Stimulated activated memory B cell treated with anti-CD40 and anti-IgM and Interleukin-4, amounts not matched to agents 10 μg/mL and 1 μg/mL and 100 μg/mL, for 72 hours (primary cell): Measurements from ENCODE around the gene SNF8.
A peak's percentile ranks its signal among the peaks of the same experiment; 100 is the strongest.

ENCODE experiments used
- ATAC-seq: fragments of 150-1000 bp; cut with Tn5 transposase; 2 replicates; pipeline ENCODE4 v1.10.0; 2021
- H3K27ac Mint-ChIP-seq: one replicate; pipeline ENCODE4 v1.8.0; 2022; ENCODE audit warnings: mild to moderate bottlenecking, mixed read lengths
- H3K27me3 Mint-ChIP-seq: one replicate; pipeline ENCODE4 v1.8.0; 2022; ENCODE audit warnings: mixed read lengths
- H3K36me3 Mint-ChIP-seq: one replicate; pipeline ENCODE4 v1.8.0; 2022; ENCODE audit warnings: mixed read lengths
- H3K4me1 Mint-ChIP-seq: one replicate; pipeline ENCODE4 v1.8.0; 2022; ENCODE audit warnings: mixed read lengths
- H3K4me3 Mint-ChIP-seq: one replicate; pipeline ENCODE4 v1.8.0; 2022; ENCODE audit warnings: mild to moderate bottlenecking, moderate library complexity, mixed read lengths
- H3K9me3 Mint-ChIP-seq: one replicate; pipeline ENCODE4 v1.8.0; 2022; ENCODE audit warnings: mixed read lengths

Gene SNF8

GRCh38 chr17:48909783-48910182 is 34.9 kb downstream of the SNF8 start:
- no peaks in the 10 kb centered on the region for H3K27me3 Mint-ChIP-seq
- ATAC-seq, result no peak

DNA sequence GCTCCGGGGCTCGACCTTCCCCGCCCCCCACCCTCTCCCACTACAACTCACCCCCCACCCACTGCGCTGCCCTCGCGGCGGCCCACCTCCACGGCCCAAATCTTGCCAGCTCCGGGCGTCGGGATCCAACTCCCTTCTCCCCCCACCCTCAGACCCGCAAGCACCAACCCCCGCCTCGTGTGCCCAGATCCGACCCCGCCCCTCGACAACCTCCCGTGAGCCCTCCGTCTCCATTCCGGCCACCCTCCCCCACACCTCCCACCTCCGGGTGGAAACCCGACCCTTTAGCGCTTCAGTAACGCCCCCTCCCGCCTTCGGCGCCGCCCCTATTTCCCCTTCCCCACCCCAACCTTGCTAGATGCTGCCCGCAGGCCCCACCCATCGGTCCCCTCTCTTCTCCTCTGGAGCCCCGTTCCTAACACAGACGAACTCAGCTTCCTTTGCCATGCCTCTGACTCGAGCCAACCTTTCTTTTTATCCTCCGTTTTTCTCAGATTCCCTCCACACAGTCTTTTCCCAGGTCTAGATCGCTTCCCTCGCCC is 35.7 kb downstream of the SNF8 start:
- peaks cover 47% of the 10 kb centered on the region for H3K36me3 Mint-ChIP-seq

More at GRCh38 chr17:48909783-48910182, 34.9 kb downstream of the SNF8 start:
- Mint-ChIP-seq H3K4me3 (peak overlapping the region; percentile 93), H3K9me3 (no peaks in the 10 kb centered on the region), H3K36me3 (peaks cover 54% of the 10 kb centered on the region), H3K4me1 (peaks cover 66% of the 10 kb centered on the region), H3K27ac (peak overlapping the region; percentile 94)

DNA sequence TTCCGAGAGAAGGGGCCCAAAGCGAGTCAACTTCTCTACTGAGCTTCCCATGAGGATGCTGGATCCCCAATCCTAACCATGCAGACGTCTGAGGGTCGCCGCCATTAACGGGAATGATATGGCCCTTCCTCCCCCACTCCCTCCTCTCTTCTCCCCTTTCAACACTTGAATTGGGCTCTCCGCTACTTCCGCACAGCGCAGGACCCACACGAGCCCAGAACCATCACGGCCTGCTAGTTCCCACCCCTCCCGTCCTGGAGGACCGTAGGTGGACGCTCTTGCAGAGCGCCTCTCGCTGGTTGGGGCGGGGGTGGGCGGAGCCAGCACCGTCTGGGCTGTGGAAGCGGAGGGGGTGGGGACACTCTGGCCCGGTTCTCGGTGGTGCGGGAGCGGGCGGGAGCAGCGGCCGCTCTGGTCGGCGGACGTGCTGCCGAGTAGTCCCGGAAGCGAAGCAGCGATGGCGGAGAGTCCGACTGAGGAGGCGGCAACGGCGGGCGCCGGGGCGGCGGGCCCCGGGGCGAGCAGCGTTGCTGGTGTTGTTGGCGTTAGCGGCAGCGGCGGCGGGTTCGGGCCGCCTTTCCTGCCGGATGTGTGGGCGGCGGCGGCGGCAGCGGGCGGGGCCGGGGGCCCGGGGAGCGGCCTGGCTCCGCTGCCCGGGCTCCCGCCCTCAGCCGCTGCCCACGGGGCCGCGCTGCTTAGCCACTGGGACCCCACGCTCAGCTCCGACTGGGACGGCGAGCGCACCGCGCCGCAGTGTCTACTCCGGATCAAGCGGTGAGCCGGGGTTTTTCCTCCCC is 36.4 kb downstream of the SNF8 start, which contains the start of gene UBE2Z:
UBE2Z (plus strand) TSS at position 361 of the 797 bp plus-strand sequence; CDS start at position 458, 97 bp downstream.
- ATAC-seq, result peak; percentile 95
- no peaks in the 10 kb centered on the region for H3K27me3 Mint-ChIP-seq
- peaks cover 50% of the 10 kb centered on the region for H3K4me1 Mint-ChIP-seq
- peak within 1 kb of the TSS; percentile 94 for H3K27ac Mint-ChIP-seq
- H3K9me3 Mint-ChIP-seq, result no peaks in the 10 kb centered on the region
- H3K4me3 Mint-ChIP-seq, result peak within 1 kb of the TSS; percentile 93
- H3K36me3 Mint-ChIP-seq, result peaks cover 40% of the 10 kb centered on the region

More for the DNA sequence above, 35.7 kb downstream of the SNF8 start:
- Mint-ChIP-seq H3K4me3 (peak overlapping the region; percentile 93), H3K4me1 (peaks cover 57% of the 10 kb centered on the region), H3K27ac (peak overlapping the region; percentile 94), H3K27me3 (no peaks in the 10 kb centered on the region), H3K9me3 (no peaks in the 10 kb centered on the region)
- ATAC-seq, result peak; percentile 80

GRCh38 chr17:48907713-48908046 is 37.0 kb downstream of the SNF8 start:
- peak overlapping the region; percentile 94 for H3K27ac Mint-ChIP-seq
- H3K4me3 Mint-ChIP-seq, result peak overlapping the region; percentile 87
- H3K4me1 Mint-ChIP-seq, result peaks cover 48% of the 10 kb centered on the region
- H3K9me3 Mint-ChIP-seq, result no peaks in the 10 kb centered on the region
- peaks cover 35% of the 10 kb centered on the region for H3K36me3 Mint-ChIP-seq
- no peaks in the 10 kb centered on the region for H3K27me3 Mint-ChIP-seq
- ATAC-seq, result no peak

DNA sequence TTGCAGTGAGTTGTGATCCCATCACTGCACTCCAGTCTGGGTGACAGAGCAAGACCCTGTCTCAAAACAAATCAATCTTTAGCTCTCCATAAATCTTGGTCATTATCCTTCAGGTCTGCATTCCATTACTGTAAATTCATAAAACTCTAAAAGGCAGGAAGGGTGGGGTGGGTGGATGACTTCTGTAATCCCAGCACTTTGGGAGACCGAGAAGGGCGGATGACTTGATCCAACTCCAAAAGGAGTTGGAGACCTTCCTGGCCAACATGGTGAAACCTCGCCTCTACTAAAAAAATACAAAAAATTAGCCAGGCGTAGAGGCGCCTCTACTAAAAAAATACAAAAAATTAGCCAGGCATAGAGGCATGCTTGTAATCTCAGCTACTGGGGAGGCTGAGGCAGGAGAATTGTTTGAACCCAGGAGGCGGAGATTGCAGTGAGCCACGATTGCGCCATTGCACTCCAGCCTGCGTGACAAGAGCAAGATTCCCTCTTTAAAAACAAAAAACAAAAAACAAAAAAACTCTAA is 38.6 kb downstream of the SNF8 start:
- Mint-ChIP-seq H3K27ac (no peak overlapping the region), H3K4me3 (no peak overlapping the region)
- ATAC-seq, result no peak

GRCh38 chr17:48904428-48904827 is 40.2 kb downstream of the SNF8 start:
- H3K27me3 Mint-ChIP-seq, result no peaks in the 10 kb centered on the region
- no peak overlapping the region for H3K4me3 Mint-ChIP-seq
- no peak for ATAC-seq
- no peak overlapping the region for H3K27ac Mint-ChIP-seq
- no peaks in the 10 kb centered on the region for H3K9me3 Mint-ChIP-seq
- H3K36me3 Mint-ChIP-seq, result peaks cover 6% of the 10 kb centered on the region
- H3K4me1 Mint-ChIP-seq, result peaks cover 16% of the 10 kb centered on the region

More for the DNA sequence above, 38.6 kb downstream of the SNF8 start:
- peaks cover 32% of the 10 kb centered on the region for H3K4me1 Mint-ChIP-seq
- no peaks in the 10 kb centered on the region for H3K27me3 Mint-ChIP-seq
- H3K9me3 Mint-ChIP-seq, result no peaks in the 10 kb centered on the region
- H3K36me3 Mint-ChIP-seq, result peaks cover 21% of the 10 kb centered on the region

DNA sequence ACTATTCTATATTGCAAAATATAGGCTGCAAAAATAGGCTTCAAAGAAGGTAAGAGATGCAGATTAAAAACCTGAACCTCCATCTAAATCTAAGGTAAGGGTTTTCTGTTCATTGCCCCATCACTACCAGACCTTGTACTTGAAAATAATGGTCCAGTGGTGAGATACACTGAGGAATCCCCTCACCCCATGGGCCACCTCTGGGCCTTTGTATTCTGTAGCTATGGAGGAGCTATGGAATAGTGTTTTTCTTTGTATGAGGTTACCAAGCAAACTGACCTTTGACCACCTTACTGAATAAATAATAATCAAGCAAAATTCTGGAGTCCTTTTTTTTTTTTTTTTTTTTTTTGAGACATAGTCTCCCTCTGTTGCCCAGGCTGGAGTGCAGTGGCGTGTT is 41.2 kb downstream of the SNF8 start:
- H3K4me1 Mint-ChIP-seq, result peaks cover 10% of the 10 kb centered on the region
- H3K27ac Mint-ChIP-seq, result no peak overlapping the region
- no peaks in the 10 kb centered on the region for H3K27me3 Mint-ChIP-seq
- ATAC-seq, result no peak
- H3K36me3 Mint-ChIP-seq, result peaks cover under 1% of the 10 kb centered on the region
- no peak overlapping the region for H3K4me3 Mint-ChIP-seq
- no peaks in the 10 kb centered on the region for H3K9me3 Mint-ChIP-seq

DNA sequence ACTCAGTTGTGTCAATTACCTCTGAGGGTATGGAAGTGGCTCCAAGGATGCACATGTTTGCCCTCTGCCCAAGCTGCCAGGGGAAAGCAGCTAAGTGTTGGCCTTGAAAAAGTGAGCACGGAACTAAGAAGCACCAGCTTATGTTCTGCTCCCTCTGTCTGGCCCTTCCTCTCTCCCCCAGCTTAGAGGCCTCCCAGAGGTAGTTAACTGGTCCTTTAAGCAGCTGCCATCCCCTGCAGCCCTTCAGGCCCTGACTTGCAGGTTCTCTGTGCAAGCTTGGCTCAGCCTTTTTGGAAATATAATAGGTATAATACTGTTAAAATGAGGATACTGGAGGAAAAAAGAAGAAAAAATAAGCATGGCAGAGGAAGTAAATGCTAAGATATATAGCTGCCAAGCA is 43.4 kb downstream of the SNF8 start:
- H3K27ac Mint-ChIP-seq, result no peak overlapping the region
- H3K36me3 Mint-ChIP-seq, result peaks cover 13% of the 10 kb centered on the region
- no peaks in the 10 kb centered on the region for H3K4me1 Mint-ChIP-seq
- no peak for ATAC-seq
- H3K9me3 Mint-ChIP-seq, result no peaks in the 10 kb centered on the region
- no peak overlapping the region for H3K4me3 Mint-ChIP-seq
- H3K27me3 Mint-ChIP-seq, result no peaks in the 10 kb centered on the region

GRCh38 chr17:48894886-48895285 is 49.8 kb downstream of the SNF8 start:
- Mint-ChIP-seq H3K4me3 (no peak overlapping the region), H3K9me3 (no peaks in the 10 kb centered on the region), H3K27ac (no peak overlapping the region), H3K36me3 (peaks cover 26% of the 10 kb centered on the region), H3K27me3 (no peaks in the 10 kb centered on the region), H3K4me1 (peaks cover 19% of the 10 kb centered on the region)
- ATAC-seq, result no peak

DNA sequence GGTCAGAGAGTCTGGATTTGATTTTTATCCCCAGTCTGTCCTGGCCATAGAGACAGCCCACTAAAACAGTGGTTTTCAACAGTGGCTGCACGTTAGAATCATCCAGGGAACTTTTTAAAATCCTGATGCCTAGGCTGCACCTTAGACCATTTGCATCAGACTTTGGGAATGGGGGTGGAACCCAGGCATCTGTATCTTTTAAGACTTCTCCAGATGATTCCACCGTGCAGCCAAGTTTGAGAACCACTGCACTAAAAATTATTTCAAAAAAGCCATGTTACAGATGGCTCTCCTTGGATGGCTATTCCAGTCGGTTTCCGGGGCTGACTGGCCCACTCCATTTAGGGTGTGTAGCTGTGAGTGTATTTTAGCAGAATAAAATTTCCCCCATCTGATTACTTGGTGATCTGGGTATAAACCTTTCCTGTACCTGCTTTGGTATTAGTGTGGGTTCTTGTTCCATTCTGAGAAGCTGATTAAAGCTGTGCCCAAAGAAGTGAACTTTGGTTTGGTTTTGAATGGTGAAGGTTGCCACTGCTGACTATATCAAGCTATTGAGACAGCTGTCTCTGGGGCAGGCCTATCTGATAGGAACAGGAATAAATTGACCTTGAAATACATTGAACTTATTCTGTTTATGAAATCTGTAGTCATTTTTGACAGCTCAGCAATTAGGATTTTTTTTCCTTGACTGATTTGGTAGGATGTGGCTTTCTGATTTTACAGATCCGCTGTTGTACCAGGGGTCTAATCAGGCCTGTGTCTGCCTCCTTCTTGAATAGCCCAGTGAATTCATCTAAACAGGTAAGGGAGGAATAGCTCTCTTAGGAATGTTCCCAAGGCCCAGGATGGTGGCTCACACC is 50.8 kb downstream of the SNF8 start:
- H3K9me3 Mint-ChIP-seq, result no peaks in the 10 kb centered on the region
- H3K4me3 Mint-ChIP-seq, result peak overlapping the region; percentile 89
- peaks cover 26% of the 10 kb centered on the region for H3K36me3 Mint-ChIP-seq
- H3K27ac Mint-ChIP-seq, result peak overlapping the region; percentile 80
- H3K4me1 Mint-ChIP-seq, result peaks cover 19% of the 10 kb centered on the region
- no peak for ATAC-seq
- H3K27me3 Mint-ChIP-seq, result no peaks in the 10 kb centered on the region

- ATAC-seq, result no peak
- Mint-ChIP-seq H3K4me1 (peaks cover 19% of the 10 kb centered on the region), H3K27ac (peak overlapping the region; percentile 80), H3K36me3 (peaks cover 22% of the 10 kb centered on the region), H3K9me3 (no peaks in the 10 kb centered on the region), H3K27me3 (no peaks in the 10 kb centered on the region), H3K4me3 (peak overlapping the region; percentile 89)
These were observed 51.5 kb downstream of the SNF8 start for GRCh38 chr17:48892940-48893645.

GRCh38 chr17:48890086-48890485 is 54.6 kb downstream of the SNF8 start:
- ATAC-seq, result no peak
- H3K4me3 Mint-ChIP-seq, result no peak overlapping the region
- peaks cover 12% of the 10 kb centered on the region for H3K4me1 Mint-ChIP-seq
- H3K9me3 Mint-ChIP-seq, result no peaks in the 10 kb centered on the region
- H3K27ac Mint-ChIP-seq, result no peak overlapping the region
- H3K27me3 Mint-ChIP-seq, result no peaks in the 10 kb centered on the region
- peaks cover 4% of the 10 kb centered on the region for H3K36me3 Mint-ChIP-seq

GRCh38 chr17:48883171-48883570 is 61.5 kb downstream of the SNF8 start:
- no peaks in the 10 kb centered on the region for H3K36me3 Mint-ChIP-seq

DNA sequence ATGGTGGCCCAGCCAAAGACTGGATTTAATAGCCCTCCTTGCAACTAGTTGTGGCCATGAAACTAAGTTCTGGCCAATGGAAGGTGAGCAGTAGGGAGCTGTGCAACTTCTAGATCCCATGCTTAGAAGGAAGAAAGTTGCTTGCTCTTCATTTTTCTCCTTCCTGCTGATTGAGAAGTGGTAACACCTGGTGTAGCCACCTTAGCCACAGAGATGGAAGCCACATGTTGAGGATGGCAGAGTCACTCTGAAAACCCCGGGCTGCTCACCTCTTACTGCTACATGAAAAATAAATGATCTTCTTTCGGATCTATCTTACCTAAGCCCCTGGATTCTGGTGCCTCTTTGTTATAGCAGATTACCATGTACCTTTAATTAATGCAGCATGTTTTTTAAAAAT is 62.4 kb downstream of the SNF8 start:
- ATAC-seq, result no peak
- no peak overlapping the region for H3K4me3 Mint-ChIP-seq

More at GRCh38 chr17:48883171-48883570, 61.5 kb downstream of the SNF8 start:
- Mint-ChIP-seq H3K4me1 (peaks cover 9% of the 10 kb centered on the region), H3K27ac (no peak overlapping the region), H3K27me3 (no peaks in the 10 kb centered on the region), H3K4me3 (no peak overlapping the region), H3K9me3 (no peaks in the 10 kb centered on the region)
- ATAC-seq, result no peak

More for the DNA sequence above, 62.4 kb downstream of the SNF8 start:
- H3K27ac Mint-ChIP-seq, result no peak overlapping the region
- no peaks in the 10 kb centered on the region for H3K9me3 Mint-ChIP-seq
- no peaks in the 10 kb centered on the region for H3K27me3 Mint-ChIP-seq
- no peaks in the 10 kb centered on the region for H3K36me3 Mint-ChIP-seq
- peaks cover 9% of the 10 kb centered on the region for H3K4me1 Mint-ChIP-seq
